Measurements from ENCODE around the gene SLC12A8.

GRCh38 chr3:125128861-125129501, 83.6 kb downstream of the SLC12A8 start:
- TF ChIP-seq POLR2A (IDR thresholded peaks at IDR 0.05) (no peak), CTCF (IDR thresholded peaks at IDR 0.05) (no peak)

Data from right lobe of liver (tissue), 4 donors.